ENCODE results near the gene PRKCE. TPM values are rescaled to one million over a fixed set of nuclear protein-coding genes. Genes with fewer than 3 reads are reported as not detected.

The PRKCE gene
- total and polyA plus RNA-seq, 2 donors: 3.2 to 3.3 TPM

DNA sequence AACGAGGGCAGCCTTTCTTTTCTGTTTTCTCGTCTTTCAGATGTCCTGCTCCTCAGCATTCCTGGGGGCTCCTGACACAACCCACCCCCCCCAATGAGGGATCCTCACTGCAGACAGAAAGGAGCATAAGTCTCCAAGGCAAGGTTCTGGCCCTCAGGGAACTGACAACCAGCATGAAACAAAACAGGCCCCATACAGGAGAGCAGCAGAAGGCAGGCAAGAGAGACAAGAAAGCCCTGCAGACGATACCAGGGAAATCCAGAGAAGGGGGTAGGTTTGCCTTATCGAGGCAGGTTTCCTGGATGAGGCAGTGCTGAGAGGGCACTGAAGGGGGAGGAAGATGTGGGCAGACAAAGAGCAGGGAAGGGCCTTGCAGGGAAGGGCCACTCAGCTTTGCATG lies 541.9 kb downstream of the PRKCE start:
- no peaks in the 10 kb centered on the region for H3K27me3 ChIP-seq (ENCODE audit: control insufficient read depth in 2 of 2, insufficient read depth in 1 of 2, low read length in 1 of 2)
- 90% methylated on average over 4 of the region's 4 CpGs for WGBS
- no peak overlapping the region for H3K27ac ChIP-seq (ENCODE audit: low read depth in 1 of 2, low read length in 1 of 2)
- no peaks in the 10 kb centered on the region for H3K9me3 ChIP-seq (ENCODE audit: control insufficient read depth in 2 of 2, insufficient read depth in 1 of 2, low read length in 1 of 2)
- no peak for DNase-seq (ENCODE audit: low read depth in 6 of 9, low spot score in 9 of 9)
- no peaks in the 10 kb centered on the region for H3K36me3 ChIP-seq (ENCODE audit: control insufficient read depth in 2 of 2, insufficient read depth in 2 of 2, low read length in 1 of 2)
- H3K4me3 ChIP-seq (ENCODE audit: low read length in 2 of 2): no peak overlapping the region
- peaks cover 0 to under 1% of the 10 kb centered on the region in 2 donors for H3K4me1 ChIP-seq (ENCODE audit: control insufficient read depth in 2 of 2, insufficient read depth in 2 of 2, low read length in 2 of 2)

DNA sequence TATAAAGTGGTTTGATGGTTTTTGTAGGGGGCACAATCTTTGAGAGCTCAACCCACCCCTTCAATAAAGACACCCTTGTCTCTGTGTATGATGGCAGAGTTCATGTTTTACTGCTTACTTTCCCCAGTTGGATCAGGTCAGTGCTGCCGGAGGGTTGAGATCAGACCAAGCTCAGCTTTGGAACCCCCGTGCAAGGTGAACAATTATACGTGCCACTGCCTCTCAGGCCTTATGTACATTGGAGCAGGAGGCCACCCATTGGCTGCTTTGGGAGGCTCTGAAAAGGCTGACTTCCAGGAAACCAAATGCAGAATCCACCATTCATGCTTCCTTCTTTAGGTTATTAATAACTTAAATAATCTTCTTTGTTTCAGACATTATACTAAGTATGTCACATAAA lies 542.4 kb downstream of the PRKCE start:
- WGBS: 97% methylated on average over 3 of the region's 3 CpGs
- Histone ChIP-seq H3K27me3 (ENCODE audit: control insufficient read depth in 2 of 2, insufficient read depth in 1 of 2, low read length in 1 of 2) (no peaks in the 10 kb centered on the region), H3K4me3 (ENCODE audit: low read length in 2 of 2) (no peak overlapping the region), H3K27ac (ENCODE audit: low read depth in 1 of 2, low read length in 1 of 2) (no peak overlapping the region), H3K9me3 (ENCODE audit: control insufficient read depth in 2 of 2, insufficient read depth in 1 of 2, low read length in 1 of 2) (no peaks in the 10 kb centered on the region), H3K36me3 (ENCODE audit: control insufficient read depth in 2 of 2, insufficient read depth in 2 of 2, low read length in 1 of 2) (no peaks in the 10 kb centered on the region), H3K4me1 (ENCODE audit: control insufficient read depth in 2 of 2, insufficient read depth in 2 of 2, low read length in 2 of 2) (no peaks in the 10 kb centered on the region)
- DNase-seq (ENCODE audit: low read depth in 6 of 9, low spot score in 9 of 9): no peak

GRCh38 chr2:46194856-46195255 lies 543.4 kb downstream of the PRKCE start:
- Histone ChIP-seq H3K4me3 (ENCODE audit: low read length in 2 of 2) (no peak overlapping the region), H3K27me3 (ENCODE audit: control insufficient read depth in 2 of 2, insufficient read depth in 1 of 2, low read length in 1 of 2) (no peaks in the 10 kb centered on the region), H3K36me3 (ENCODE audit: control insufficient read depth in 2 of 2, insufficient read depth in 2 of 2, low read length in 1 of 2) (no peaks in the 10 kb centered on the region), H3K4me1 (ENCODE audit: control insufficient read depth in 2 of 2, insufficient read depth in 2 of 2, low read length in 2 of 2) (no peaks in the 10 kb centered on the region), H3K9me3 (ENCODE audit: control insufficient read depth in 2 of 2, insufficient read depth in 1 of 2, low read length in 1 of 2) (no peaks in the 10 kb centered on the region), H3K27ac (ENCODE audit: low read depth in 1 of 2, low read length in 1 of 2) (no peak overlapping the region)
- no peak for DNase-seq (ENCODE audit: low read depth in 6 of 9, low spot score in 9 of 9)
- WGBS: 96% methylated on average over 2 of the region's 2 CpGs

DNA sequence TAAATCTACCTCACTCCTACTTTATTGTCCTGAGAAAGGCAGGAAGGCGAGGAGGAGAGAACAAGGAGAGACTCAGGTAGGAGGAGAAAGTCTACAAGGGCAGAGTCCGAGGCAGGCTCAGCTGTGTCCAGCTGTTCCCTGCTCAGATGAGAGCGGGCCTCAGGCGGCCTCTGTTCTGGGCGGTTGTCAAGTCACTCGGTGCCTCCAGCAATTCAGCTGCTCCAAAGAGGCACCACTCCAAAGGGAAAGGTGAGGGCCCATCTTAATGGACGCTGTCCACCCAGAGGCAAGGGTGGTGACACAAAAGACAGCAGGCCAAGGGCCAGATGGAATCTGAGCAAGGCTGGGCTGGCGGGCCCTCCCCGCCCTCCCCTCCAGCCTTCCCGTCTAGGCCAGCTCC lies 544.3 kb downstream of the PRKCE start:
- Histone ChIP-seq H3K4me3 (ENCODE audit: low read length in 2 of 2) (no peak overlapping the region), H3K9me3 (ENCODE audit: control insufficient read depth in 2 of 2, insufficient read depth in 1 of 2, low read length in 1 of 2) (peaks cover 0 to 2% of the 10 kb centered on the region in 2 donors), H3K27ac (ENCODE audit: low read depth in 1 of 2, low read length in 1 of 2) (no peak overlapping the region), H3K36me3 (ENCODE audit: control insufficient read depth in 2 of 2, insufficient read depth in 2 of 2, low read length in 1 of 2) (no peaks in the 10 kb centered on the region), H3K27me3 (ENCODE audit: control insufficient read depth in 2 of 2, insufficient read depth in 1 of 2, low read length in 1 of 2) (no peaks in the 10 kb centered on the region), H3K4me1 (ENCODE audit: control insufficient read depth in 2 of 2, insufficient read depth in 2 of 2, low read length in 2 of 2) (peaks cover 0 to 8% of the 10 kb centered on the region in 2 donors)
- 98% methylated on average over 10 of the region's 10 CpGs for WGBS
- DNase-seq (ENCODE audit: low read depth in 6 of 9, low spot score in 9 of 9): no peak

GRCh38 chr2:46196871-46197462 lies 545.5 kb downstream of the PRKCE start:
- Histone ChIP-seq H3K4me1 (ENCODE audit: control insufficient read depth in 2 of 2, insufficient read depth in 2 of 2, low read length in 2 of 2) (peaks cover 0 to 9% of the 10 kb centered on the region in 2 donors), H3K27me3 (ENCODE audit: control insufficient read depth in 2 of 2, insufficient read depth in 1 of 2, low read length in 1 of 2) (no peaks in the 10 kb centered on the region), H3K4me3 (ENCODE audit: low read length in 2 of 2) (no peak overlapping the region), H3K9me3 (ENCODE audit: control insufficient read depth in 2 of 2, insufficient read depth in 1 of 2, low read length in 1 of 2) (peaks cover 0 to 8% of the 10 kb centered on the region in 2 donors), H3K27ac (ENCODE audit: low read depth in 1 of 2, low read length in 1 of 2) (no peak overlapping the region), H3K36me3 (ENCODE audit: control insufficient read depth in 2 of 2, insufficient read depth in 2 of 2, low read length in 1 of 2) (no peaks in the 10 kb centered on the region)
- no peak for DNase-seq (ENCODE audit: low read depth in 6 of 9, low spot score in 9 of 9)
- whole genome bisulfite sequencing: 75% methylated on average over 5 of the region's 5 CpGs

DNA sequence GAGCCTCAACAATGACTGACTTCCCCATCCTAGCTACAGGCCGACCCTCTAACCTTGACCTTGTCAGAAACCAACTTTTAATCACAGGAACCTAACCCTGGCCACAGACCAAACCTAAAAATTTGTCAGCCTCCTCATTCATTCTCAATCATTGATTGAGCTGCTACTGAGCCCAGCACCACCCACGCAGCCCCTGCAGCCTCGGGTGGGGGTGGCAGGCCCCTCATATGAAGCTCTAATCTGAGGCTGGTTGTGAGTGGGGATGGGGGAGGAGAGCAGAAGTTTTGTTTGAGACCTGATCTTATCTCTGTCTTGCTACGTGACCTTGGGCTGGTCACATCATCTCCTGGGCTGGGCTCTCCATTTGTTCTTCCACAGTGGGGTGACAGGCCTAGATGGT lies 546.2 kb downstream of the PRKCE start:
- WGBS: 88% methylated on average over 4 of the region's 4 CpGs
- no peak for DNase-seq (ENCODE audit: low read depth in 6 of 9, low spot score in 9 of 9)

GRCh38 chr2:46198164-46198883 lies 546.8 kb downstream of the PRKCE start:
- no peak overlapping the region for H3K27ac ChIP-seq (ENCODE audit: low read depth in 1 of 2, low read length in 1 of 2)
- DNase-seq (ENCODE audit: low read depth in 6 of 9, low spot score in 9 of 9): no peak
- peaks cover 0 to 8% of the 10 kb centered on the region in 2 donors for H3K9me3 ChIP-seq (ENCODE audit: control insufficient read depth in 2 of 2, insufficient read depth in 1 of 2, low read length in 1 of 2)
- peaks cover 0 to 13% of the 10 kb centered on the region in 2 donors for H3K4me1 ChIP-seq (ENCODE audit: control insufficient read depth in 2 of 2, insufficient read depth in 2 of 2, low read length in 2 of 2)
- no peak overlapping the region for H3K4me3 ChIP-seq (ENCODE audit: low read length in 2 of 2)
- WGBS: 98% methylated on average over 5 of the region's 5 CpGs
- no peaks in the 10 kb centered on the region for H3K27me3 ChIP-seq (ENCODE audit: control insufficient read depth in 2 of 2, insufficient read depth in 1 of 2, low read length in 1 of 2)
- no peaks in the 10 kb centered on the region for H3K36me3 ChIP-seq (ENCODE audit: control insufficient read depth in 2 of 2, insufficient read depth in 2 of 2, low read length in 1 of 2)

More for the DNA sequence above, 546.2 kb downstream of the PRKCE start:
- Histone ChIP-seq H3K27me3 (ENCODE audit: control insufficient read depth in 2 of 2, insufficient read depth in 1 of 2, low read length in 1 of 2) (no peaks in the 10 kb centered on the region), H3K4me3 (ENCODE audit: low read length in 2 of 2) (no peak overlapping the region), H3K27ac (ENCODE audit: low read depth in 1 of 2, low read length in 1 of 2) (no peak overlapping the region), H3K4me1 (ENCODE audit: control insufficient read depth in 2 of 2, insufficient read depth in 2 of 2, low read length in 2 of 2) (peaks cover 0 to 9% of the 10 kb centered on the region in 2 donors), H3K9me3 (ENCODE audit: control insufficient read depth in 2 of 2, insufficient read depth in 1 of 2, low read length in 1 of 2) (peaks cover 0 to 8% of the 10 kb centered on the region in 2 donors), H3K36me3 (ENCODE audit: control insufficient read depth in 2 of 2, insufficient read depth in 2 of 2, low read length in 1 of 2) (no peaks in the 10 kb centered on the region)

GRCh38 chr2:46198966-46199365 lies 547.5 kb downstream of the PRKCE start:
- 95% methylated on average over 6 of the region's 6 CpGs for WGBS
- Histone ChIP-seq H3K4me1 (ENCODE audit: control insufficient read depth in 2 of 2, insufficient read depth in 2 of 2, low read length in 2 of 2) (peaks cover 0 to 13% of the 10 kb centered on the region in 2 donors), H3K4me3 (ENCODE audit: low read length in 2 of 2) (no peak overlapping the region), H3K27me3 (ENCODE audit: control insufficient read depth in 2 of 2, insufficient read depth in 1 of 2, low read length in 1 of 2) (no peaks in the 10 kb centered on the region), H3K27ac (ENCODE audit: low read depth in 1 of 2, low read length in 1 of 2) (no peak overlapping the region), H3K36me3 (ENCODE audit: control insufficient read depth in 2 of 2, insufficient read depth in 2 of 2, low read length in 1 of 2) (no peaks in the 10 kb centered on the region), H3K9me3 (ENCODE audit: control insufficient read depth in 2 of 2, insufficient read depth in 1 of 2, low read length in 1 of 2) (peaks cover 0 to 8% of the 10 kb centered on the region in 2 donors)
- DNase-seq (ENCODE audit: low read depth in 6 of 9, low spot score in 9 of 9): no peak

- no peak overlapping the region for H3K27ac ChIP-seq (ENCODE audit: low read depth in 1 of 2, low read length in 1 of 2)
- H3K9me3 ChIP-seq (ENCODE audit: control insufficient read depth in 2 of 2, insufficient read depth in 1 of 2, low read length in 1 of 2): peaks cover 0 to 8% of the 10 kb centered on the region in 2 donors
- no peaks in the 10 kb centered on the region for H3K36me3 ChIP-seq (ENCODE audit: control insufficient read depth in 2 of 2, insufficient read depth in 2 of 2, low read length in 1 of 2)
- WGBS: 95% methylated on average over 1 of the region's 1 CpG
- H3K4me1 ChIP-seq (ENCODE audit: control insufficient read depth in 2 of 2, insufficient read depth in 2 of 2, low read length in 2 of 2): peaks cover 0 to 13% of the 10 kb centered on the region in 2 donors
- no peaks in the 10 kb centered on the region for H3K27me3 ChIP-seq (ENCODE audit: control insufficient read depth in 2 of 2, insufficient read depth in 1 of 2, low read length in 1 of 2)
- no peak overlapping the region for H3K4me3 ChIP-seq (ENCODE audit: low read length in 2 of 2)
- no peak for DNase-seq (ENCODE audit: low read depth in 6 of 9, low spot score in 9 of 9)
Observed at GRCh38 chr2:46200100-46200690, 548.7 kb downstream of the PRKCE start.
